ENCODE results near the gene CMSS1.

The CMSS1 gene

GRCh38 chr3:99781761-99782160 is 35.9 kb upstream of the CMSS1 start:
- Histone ChIP-seq H3K4me3 (ENCODE audit: low read depth, low read length) (no peak overlapping the region), H3K27ac (ENCODE audit: extremely low read depth, low read depth, low read length) (no peak overlapping the region), H3K36me3 (ENCODE audit: control insufficient read depth in 2 of 2, insufficient read depth in 1 of 2, low read length in 2 of 2) (no peaks in the 10 kb centered on the region), H3K4me1 (ENCODE audit: control insufficient read depth, insufficient read depth, low read length) (peaks cover 4% of the 10 kb centered on the region), H3K9me3 (ENCODE audit: control insufficient read depth, insufficient read depth, low read depth, low read length) (no peaks in the 10 kb centered on the region)
- CTCF ChIA-PET: interaction anchor here (0.6 to 1.1 kb wide), 3 partner anchors 50 to 1774 kb away, joined by 3 read pairs; no protein-coding TSS in a partner anchor
- POLR2A ChIA-PET: no interaction called here
- no peak for TF ChIP-seq ZNF26 (tag by site-specific recombination; IDR thresholded peaks at IDR 0.05)
- TF ChIP-seq ZNF488 (tag by site-specific recombination; IDR thresholded peaks at IDR 0.05): no peak
- TF ChIP-seq ZNF561 (tag by site-specific recombination; IDR thresholded peaks at IDR 0.05; ENCODE audit: borderline replicate concordance): no peak
- TF ChIP-seq ZNF280D (tag by site-specific recombination; IDR thresholded peaks at IDR 0.05): no peak
- no peak for TF ChIP-seq ZNF600 (tag by site-specific recombination; IDR thresholded peaks at IDR 0.05)
- no peak for TF ChIP-seq ZNF792 (tag by site-specific recombination; IDR thresholded peaks at IDR 0.05)
- no peak for TF ChIP-seq ZIC2 (tag by site-specific recombination; IDR thresholded peaks at IDR 0.05)
- TF ChIP-seq ZNF335 (tag by site-specific recombination; conservative IDR thresholded peaks at IDR 0.05): no peak
- TF ChIP-seq ZNF239 (tag by site-specific recombination; IDR thresholded peaks at IDR 0.05): no peak
- TF ChIP-seq PRDM1 (tag by site-specific recombination; IDR thresholded peaks at IDR 0.05): no peak
- TF ChIP-seq ZNF76 (tag by site-specific recombination; IDR thresholded peaks at IDR 0.05; ENCODE audit: borderline replicate concordance, low read depth): no peak
- TF ChIP-seq ZNF350 (tag by site-specific recombination; IDR thresholded peaks at IDR 0.05): no peak
- TF ChIP-seq ZNF398 (tag by site-specific recombination; IDR thresholded peaks at IDR 0.05): no peak
- TF ChIP-seq INSM2 (tag by site-specific recombination; IDR thresholded peaks at IDR 0.05): no peak
- TF ChIP-seq ZXDB (tag by site-specific recombination; IDR thresholded peaks at IDR 0.05): no peak
- no peak for TF ChIP-seq SCRT2 (tag by site-specific recombination; IDR thresholded peaks at IDR 0.05)
- TF ChIP-seq ZNF132 (tag by site-specific recombination; IDR thresholded peaks at IDR 0.05; ENCODE audit: borderline replicate concordance): no peak
- no peak for TF ChIP-seq YY1 (tag by site-specific recombination; IDR thresholded peaks at IDR 0.05)
- TF ChIP-seq PRDM6 (tag by site-specific recombination; IDR thresholded peaks at IDR 0.05): no peak
